Measurements from ENCODE around the gene MTMR12.
"Not testable (repeated sequence)": the region's sequence is repeated elsewhere in the genome, so short reads cannot be mapped to it uniquely, and the experiment has no call there.

Gene MTMR12

GRCh38 chr5:32232441-32233219 is 80.1 kb downstream of the MTMR12 start:
- peak; percentile 62 for DNase-seq (ENCODE audit: low read depth)

- no peak for DNase-seq (ENCODE audit: low read depth)
These were observed 80.8 kb downstream of the MTMR12 start for GRCh38 chr5:32231929-32232328.

GRCh38 chr5:32231241-32231640 is 81.5 kb downstream of the MTMR12 start:
- no peak for DNase-seq (ENCODE audit: low read depth)

- DNase-seq (ENCODE audit: low read depth) = no peak
These were observed 82.2 kb downstream of the MTMR12 start for GRCh38 chr5:32230356-32231099.

GRCh38 chr5:32229586-32229985 is 83.2 kb downstream of the MTMR12 start:
- no peak for DNase-seq (ENCODE audit: low read depth)

GRCh38 chr5:32228816-32229215 is 83.9 kb downstream of the MTMR12 start:
- DNase-seq (ENCODE audit: low read depth) = no peak

- DNase-seq (ENCODE audit: low read depth) = no peak
These were observed 87.3 kb downstream of the MTMR12 start for GRCh38 chr5:32225445-32225844.

GRCh38 chr5:32223972-32224609 is 88.6 kb downstream of the MTMR12 start:
- DNase-seq (ENCODE audit: low read depth) = no peak

- no peak for DNase-seq (ENCODE audit: low read depth)
These were observed 89.8 kb downstream of the MTMR12 start for GRCh38 chr5:32222723-32223470.

- no peak for DNase-seq (ENCODE audit: low read depth)
These were observed 94.8 kb downstream of the MTMR12 start for GRCh38 chr5:32217886-32218396.

- not testable (repeated sequence) for DNase-seq (ENCODE audit: low read depth)
These were observed 98.4 kb downstream of the MTMR12 start for GRCh38 chr5:32214344-32214743.

- DNase-seq (ENCODE audit: low read depth) = no peak
These were observed 102.6 kb downstream of the MTMR12 start for GRCh38 chr5:32210151-32210550.

GRCh38 chr5:32208837-32209236 is 103.9 kb downstream of the MTMR12 start:
- not testable (repeated sequence) for DNase-seq (ENCODE audit: low read depth)

GRCh38 chr5:32207355-32207634 is 105.4 kb downstream of the MTMR12 start:
- no peak for DNase-seq (ENCODE audit: low read depth)

- no peak for DNase-seq (ENCODE audit: low read depth)
These were observed 106.0 kb downstream of the MTMR12 start for GRCh38 chr5:32206509-32207354.

GRCh38 chr5:32206053-32206452 is 106.7 kb downstream of the MTMR12 start:
- no peak for DNase-seq (ENCODE audit: low read depth)

GRCh38 chr5:32202394-32202793 is 110.3 kb downstream of the MTMR12 start:
- DNase-seq (ENCODE audit: low read depth) = no peak

GRCh38 chr5:32201122-32201753 is 111.5 kb downstream of the MTMR12 start:
- DNase-seq (ENCODE audit: low read depth) = no peak

GRCh38 chr5:32197032-32197431 is 115.7 kb downstream of the MTMR12 start:
- no peak for DNase-seq (ENCODE audit: low read depth)

- DNase-seq (ENCODE audit: low read depth) = no peak
These were observed 117.5 kb downstream of the MTMR12 start for GRCh38 chr5:32195265-32195664.

- DNase-seq (ENCODE audit: low read depth) = no peak
These were observed 119.1 kb downstream of the MTMR12 start for GRCh38 chr5:32193591-32193990.

All from activated gamma-delta T cell treated with anti-CD3 and anti-CD28 coated beads, Interleukin-2, amount 50 U/mL, for 16 hours (primary cell).